Colon (tissue), 2 donors: ENCODE data around the gene OR51T1.

Experiments used
- FAIRE-seq: peaks from 2 replicates; lab custom pipeline; 2012; peaks lifted over from hg19 to GRCh38; lab: Jason Lieb, UNC
- donor health status: control.
- donor health status: control.

The OR51T1 gene

GRCh38 chr11:4926608-4927007, 44.9 kb downstream of the OR51T1 start:
- no peak for FAIRE-seq
